NCI-H2227 (cell line): ENCODE results near the gene CLEC2B.
"Not testable (repeated sequence)": the region's sequence is repeated elsewhere in the genome, so short reads cannot be mapped to it uniquely, and the experiment has no call there.

Experiments
- DNase-seq: peaks from one replicate; lab custom pipeline; 2025; ENCODE audit not compliant: unreplicated experiment; lab: John Stamatoyannopoulos, UW

CLEC2B gene

GRCh38 chr12:9869307-9870161 is at the start of gene CLEC2B:
CLEC2B (minus strand) TSS chr12:9869354.
- DNase-seq = no peak

GRCh38 chr12:9911708-9912107 is 42.6 kb upstream of the CLEC2B start:
- DNase-seq = no peak

- no peak for DNase-seq
Measured at GRCh38 chr12:9910716-9911421, 41.7 kb upstream of the CLEC2B start.

- no peak for DNase-seq
Measured at GRCh38 chr12:9909724-9910123, 40.6 kb upstream of the CLEC2B start.

DNA sequence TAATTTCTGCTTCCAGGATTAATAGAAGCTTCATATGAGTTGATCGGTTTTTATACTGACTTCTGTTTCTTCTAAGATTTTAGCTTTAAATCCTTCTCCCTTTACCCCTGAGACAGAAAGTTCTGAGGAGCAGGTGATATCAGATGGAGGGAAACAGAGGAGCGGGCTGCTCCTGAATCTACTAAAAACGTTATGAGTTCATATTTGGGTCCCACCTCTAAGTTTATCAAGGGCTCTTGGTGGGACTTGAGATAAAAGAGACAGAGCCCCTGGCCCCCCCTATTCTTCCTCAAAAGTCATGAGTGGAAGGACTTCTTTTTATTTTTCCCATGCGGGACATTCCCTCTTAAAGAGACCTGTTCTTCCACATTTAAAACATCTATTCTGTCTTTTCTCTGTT is 39.2 kb upstream of the CLEC2B start:
- no peak for DNase-seq

DNA sequence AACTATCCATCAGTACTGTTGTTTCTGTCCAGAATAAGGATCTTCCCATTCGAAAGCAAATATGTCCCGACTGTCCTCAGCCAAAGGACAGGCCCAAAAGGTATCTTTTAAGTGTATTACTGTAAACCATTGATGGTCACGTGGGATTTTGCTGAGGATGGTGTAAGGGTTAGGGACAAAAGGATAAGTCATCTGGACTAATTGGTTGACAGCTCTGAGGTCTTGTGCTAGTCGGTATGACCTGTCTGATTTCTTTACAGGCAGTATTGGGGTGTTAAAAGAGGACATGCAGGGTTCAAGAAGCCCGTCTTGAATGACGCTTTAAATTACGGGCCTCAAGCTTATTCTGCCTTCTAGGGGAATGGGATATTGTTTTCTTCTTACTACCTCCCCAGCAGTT is 38.6 kb upstream of the CLEC2B start:
- no peak for DNase-seq

GRCh38 chr12:9906873-9907272 is 37.7 kb upstream of the CLEC2B start:
- DNase-seq = no peak

DNA sequence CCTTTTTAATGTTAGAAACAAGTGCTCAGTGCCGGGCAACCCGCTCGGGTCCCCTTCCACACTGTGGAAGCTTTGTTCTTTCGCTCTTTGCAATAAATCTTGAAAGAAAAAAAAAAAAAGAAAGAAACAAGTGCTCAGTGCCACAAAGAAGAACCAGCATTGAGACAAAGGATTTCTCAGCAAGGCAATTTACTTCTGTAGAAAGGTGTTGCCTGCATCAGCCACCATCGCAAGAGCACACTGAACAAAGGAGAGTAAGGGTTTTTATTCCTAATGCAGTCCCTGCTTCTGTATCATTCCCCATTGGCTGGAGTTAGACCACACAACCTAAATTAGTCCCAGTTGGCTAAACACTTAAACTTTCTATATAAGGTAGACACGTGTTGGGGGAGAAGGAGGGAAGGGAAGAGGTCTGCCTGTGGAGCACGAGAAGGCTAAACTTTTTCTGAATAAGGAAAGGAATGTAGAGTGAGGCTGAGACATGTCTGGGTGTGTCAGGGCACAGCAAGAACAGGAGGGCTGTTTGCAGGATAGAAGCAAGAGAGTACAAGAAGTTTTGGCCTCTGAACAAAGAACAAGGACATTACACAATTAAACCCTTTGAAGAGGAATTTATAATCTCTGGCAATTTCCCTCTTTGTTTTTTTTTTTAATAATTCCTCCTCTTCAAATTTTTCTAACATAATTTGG is 33.5 kb upstream of the CLEC2B start:
- DNase-seq = no peak

DNA sequence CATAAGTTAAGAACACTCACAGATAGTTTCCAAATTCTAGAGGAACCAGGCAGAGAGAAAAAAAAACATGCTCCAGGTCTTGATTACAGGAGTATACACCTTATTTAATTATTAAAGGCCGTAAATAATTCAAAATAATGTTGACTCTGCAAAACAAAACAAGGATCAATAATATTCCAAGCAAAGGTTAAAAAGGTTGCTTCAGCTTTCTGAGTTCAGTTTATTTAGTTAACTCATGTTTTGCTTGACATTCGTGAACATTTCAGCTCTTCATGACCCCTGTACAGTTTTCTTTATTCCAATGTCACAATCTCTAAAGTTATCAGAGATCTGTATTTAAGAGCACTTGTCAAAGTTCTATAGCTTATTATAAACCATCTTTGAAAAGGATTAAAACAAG is 31.8 kb upstream of the CLEC2B start:
- DNase-seq = no peak

GRCh38 chr12:9899209-9899608 is 30.1 kb upstream of the CLEC2B start:
- no peak for DNase-seq

- no peak for DNase-seq
Measured at GRCh38 chr12:9897535-9897934, 28.4 kb upstream of the CLEC2B start.

- DNase-seq = no peak
Measured at GRCh38 chr12:9895215-9895971, 26.2 kb upstream of the CLEC2B start.

GRCh38 chr12:9888665-9889273 is 19.6 kb upstream of the CLEC2B start:
- DNase-seq = no peak

DNA sequence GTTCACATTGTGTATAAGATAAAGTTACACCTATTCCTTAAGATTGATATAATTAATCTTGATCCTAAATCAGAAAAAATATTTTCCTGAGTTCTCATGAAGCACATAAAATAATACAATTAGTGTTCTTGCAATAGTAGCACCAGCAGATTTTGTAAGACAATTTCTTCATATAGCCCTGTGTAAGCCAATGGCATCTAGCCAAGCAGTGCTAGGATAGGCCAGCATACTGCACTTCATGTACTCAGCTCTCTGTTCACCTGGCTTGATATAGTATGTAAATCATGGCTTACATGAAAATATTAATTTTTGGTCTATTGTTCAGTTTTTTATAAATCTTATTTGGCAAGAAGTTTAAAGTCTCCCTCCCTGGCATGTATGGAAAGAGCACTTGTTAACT is 14.0 kb upstream of the CLEC2B start:
- DNase-seq = no peak

- no peak for DNase-seq
Measured at GRCh38 chr12:9881988-9882387, 12.8 kb upstream of the CLEC2B start.

DNA sequence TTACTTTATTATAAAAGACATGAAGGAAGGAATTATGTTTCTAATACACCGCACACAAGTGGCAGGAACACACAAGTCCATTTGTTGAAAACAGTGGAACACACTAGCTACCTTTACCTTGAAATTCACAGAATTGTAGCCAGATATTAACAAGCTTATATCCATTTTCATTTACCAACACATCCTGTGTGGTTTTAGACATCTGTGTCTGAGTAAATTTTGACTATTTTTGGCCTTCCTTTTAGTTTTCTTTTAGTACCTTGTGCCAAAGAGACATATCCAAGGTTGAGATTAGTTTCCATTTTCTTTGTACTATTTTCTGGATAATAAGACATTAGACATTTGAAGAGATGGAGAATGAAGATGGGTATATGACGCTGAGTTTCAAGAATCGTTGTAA is 12.1 kb upstream of the CLEC2B start, which contains the start of gene KLRF2:
Gene KLRF2 (plus strand): TSS at position 244 of the 400 bp plus-strand sequence. CDS start 107 bp downstream, at position 351.
- DNase-seq = no peak

- DNase-seq = no peak
Measured at GRCh38 chr12:9880532-9881078, 11.5 kb upstream of the CLEC2B start.

DNA sequence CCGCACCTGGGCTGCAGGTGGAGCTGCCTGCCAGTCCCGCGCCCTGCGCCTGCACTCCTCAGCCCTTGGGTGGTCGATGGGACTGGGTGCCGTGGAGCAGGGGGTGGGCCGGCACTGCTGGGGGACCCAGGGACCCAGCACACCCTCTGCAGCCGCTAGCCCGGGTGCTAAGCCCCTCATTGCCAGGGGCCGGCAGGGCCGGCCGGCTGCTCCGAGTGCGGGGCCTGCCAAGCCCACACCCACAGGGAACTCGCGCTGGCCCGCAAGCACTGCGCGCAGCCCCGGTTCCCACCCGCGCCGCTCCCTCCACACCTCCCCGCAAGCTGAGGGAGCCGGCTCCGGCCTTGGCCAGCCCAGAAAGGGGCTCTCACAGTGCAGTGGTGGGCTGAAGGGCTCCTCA is 7.0 kb upstream of the CLEC2B start:
- DNase-seq = not testable (repeated sequence)

- DNase-seq = no peak
Measured at GRCh38 chr12:9872742-9873141, 3.6 kb upstream of the CLEC2B start.

DNA sequence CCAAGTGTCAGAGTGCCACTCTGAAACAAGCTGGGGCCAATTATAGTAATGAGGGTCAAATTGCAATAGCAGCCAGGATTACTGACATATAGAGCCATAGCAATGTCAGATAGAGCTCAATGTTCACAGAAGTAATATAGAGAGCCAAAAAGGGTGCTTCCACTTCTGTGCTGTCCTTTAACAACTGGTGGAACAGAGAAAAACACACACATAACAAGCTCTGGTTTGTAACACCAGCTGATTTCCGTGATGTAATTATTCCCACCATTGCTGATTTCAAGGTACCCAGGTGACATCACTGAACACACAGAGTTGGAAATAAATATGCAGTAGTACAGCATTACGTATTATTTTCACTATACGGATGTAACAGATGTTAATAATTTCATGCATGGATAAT is 3.0 kb upstream of the CLEC2B start:
- DNase-seq = no peak
